GM12878 (cell line): Measurements from ENCODE around the gene UGT3A2. TPM values are rescaled to one million over a fixed set of nuclear protein-coding genes. Genes with fewer than 3 reads are reported as not detected.
"Not testable (repeated sequence)": the region's sequence is repeated elsewhere in the genome, so short reads cannot be mapped to it uniquely, and the experiment has no call there.

Source experiments
- ATAC-seq: fragments of 200-7000 bp; cut with Tn5 transposase; 3 replicates; pipeline ENCODE4 v1.9.1; 2020; ENCODE audit warnings: mild to moderate bottlenecking, moderate library complexity
- BruUV-seq: library from RNA; stranded (reverse); fragments of 400-500 nt; replicated peaks from 2 replicates; lab custom pipeline; 2021; lab: Mats Ljungman, UMichigan
- CTCF ChIA-PET: fragments of 300-600 bp; sonication (Branson Sonifier 250); formaldehyde crosslinking; extraction: SDS; loops from one replicate; lab custom pipeline; 2021; ENCODE audit warnings: inconsistent platforms; lab: Yijun Ruan, JAX
- POLR2A ChIA-PET: fragments of 350-600 bp; formaldehyde crosslinking; extraction: SDS; loops from one replicate; lab custom pipeline; 2021; ENCODE audit warnings: inconsistent platforms; lab: Charles Lee
- RAD21 ChIA-PET: fragments of 300-600 bp; sonication (Branson Sonifier 250); formaldehyde crosslinking; loops from one replicate; lab custom pipeline; 2023; ENCODE audit warnings: antibody characterized with exemption; ENCODE audit not compliant: unreplicated experiment; lab: Charles Lee
- SMC1A ChIA-PET: fragments of 300-600 bp; sonication (Branson Sonifier 250); formaldehyde crosslinking; loops from one replicate; lab custom pipeline; 2023; ENCODE audit not compliant: unreplicated experiment, uncharacterized antibody; lab: Charles Lee
- DNase-seq: peaks from one replicate; pipeline ENCODE4 v3.0.0-alpha.2; 2011; ENCODE audit warnings: low read depth, low spot score
- FAIRE-seq: peaks from 3 replicates; lab custom pipeline; 2011; peaks lifted over from hg19 to GRCh38; lab: Jason Lieb, UNC
- H2AFZ ChIP-seq: 2 replicates; pipeline ENCODE4 v1.6.0; 2011; ENCODE audit warnings: low read depth, low read length, control low read depth; ENCODE audit not compliant: control insufficient read depth
- H3K27ac ChIP-seq: 2 replicates; pipeline ENCODE4 v1.5.1; 2011; ENCODE audit warnings: control low read depth; ENCODE audit not compliant: control insufficient read depth, insufficient read depth
- H3K27me3 ChIP-seq, 2 experiments: replicated peaks in 1 of 2; 2 replicates each; pipeline versions ENCODE4 v1.6.0 to v1.6.1; 2011; ENCODE audit warnings: low read length in 1 of 2; ENCODE audit not compliant: control insufficient read depth in 2 of 2, insufficient read depth in 2 of 2
- H3K36me3 ChIP-seq, 2 experiments: 2 replicates each; pipeline ENCODE4 v1.5.1; 2011; ENCODE audit warnings: low read length in 1 of 2; ENCODE audit not compliant: control insufficient read depth in 2 of 2, insufficient read depth in 2 of 2
- H3K4me1 ChIP-seq: 2 replicates; pipeline ENCODE4 v1.6.1; 2011; ENCODE audit warnings: mild to moderate bottlenecking, low read length, moderate library complexity, mixed read lengths; ENCODE audit not compliant: control insufficient read depth, insufficient read depth
- H3K4me2 ChIP-seq: 2 replicates; pipeline ENCODE4 v1.6.0; 2011; ENCODE audit warnings: control low read depth; ENCODE audit not compliant: control insufficient read depth, insufficient read depth
- H3K4me3 ChIP-seq: fragments of 200-600 bp; sonication (generic); 2 replicates; pipeline ENCODE4 v1.5.1; 2016
- H3K79me2 ChIP-seq: 2 replicates; pipeline ENCODE4 v1.6.0; 2011; ENCODE audit warnings: low read length; ENCODE audit not compliant: control insufficient read depth, insufficient read depth
- H3K9ac ChIP-seq: 2 replicates; pipeline ENCODE4 v1.8.0; 2011; ENCODE audit warnings: low read length, control low read depth, mixed read lengths; ENCODE audit not compliant: control insufficient read depth, insufficient read depth
- H3K9me3 ChIP-seq: replicated peaks from 3 replicates; pipeline ENCODE4 v1.5.1; 2011; ENCODE audit warnings: mild to moderate bottlenecking, low read length; ENCODE audit not compliant: control insufficient read depth, insufficient read depth
- H4K20me1 ChIP-seq: 2 replicates; pipeline ENCODE4 v1.6.0; 2011; ENCODE audit not compliant: control insufficient read depth, insufficient read depth
- WGBS: methylation state at CpG from one replicate; pipeline ENCODE4 v1.1.6; 2016; ENCODE audit warnings: low lambda C conversion rate; ENCODE audit not compliant: insufficient replicate concordance, insufficient coverage; ENCODE audit errors: missing lambda C conversion rate; 5-methylcytosine and 5-hydroxymethylcytosine counted together
- in situ Hi-C: fragments of 300-500 bp; cut with MboI; formaldehyde crosslinking; loops from 9 replicates; pipeline ENCODE4 v1.14.3; 2018; ENCODE audit warnings: mixed read lengths
- intact Hi-C: fragments of 100-400 bp; cut with micrococcal nuclease; formaldehyde crosslinking; loops from one replicate; pipeline ENCODE4 v1.14.2; 2022; ENCODE audit not compliant: unreplicated experiment
- polyA plus RNA-seq, 11 experiments: library from polyadenylated mRNA; depleted of rRNA in 4 of 11; unstranded in 6 of 11; stranded (reverse) in 5 of 11; fragments of >200 nt; fragmentation: Nextera tagmentation in 4 of 11; fragmentation: Illumina TruSeq in 1 of 11; extraction: Ambion mirVana in 4 of 11; extraction: Trizol in 1 of 11; gene quantifications; 1 replicate in 1 of 11; 2 replicates in 10 of 11; pipeline versions ENCODE4 v1.2.1 to v1.2.3, GENCODE V29; 2011 to 2016; ENCODE audit warnings: inconsistent platforms in 2 of 11, missing spikeins in 2 of 11, low read depth in 1 of 11
- total RNA-seq, 4 experiments: library from RNA; depleted of rRNA in 3 of 4; stranded (reverse); fragments of >200 nt in 3 of 4; fragmentation: Illumina TruSeq in 1 of 4; extraction: Trizol in 1 of 4; gene quantifications; 2 replicates each; pipeline versions ENCODE4 v1.2.1 to v1.2.3, GENCODE V29; 2013 to 2021

Gene UGT3A2
- total and polyA plus RNA-seq, 10 of the 15 experiments (the other 5 are each of a cell fraction or from before 2014, with no cell fraction given) = 0.02 to 0.50 (median 0.09) TPM; not detected in 7

DNA sequence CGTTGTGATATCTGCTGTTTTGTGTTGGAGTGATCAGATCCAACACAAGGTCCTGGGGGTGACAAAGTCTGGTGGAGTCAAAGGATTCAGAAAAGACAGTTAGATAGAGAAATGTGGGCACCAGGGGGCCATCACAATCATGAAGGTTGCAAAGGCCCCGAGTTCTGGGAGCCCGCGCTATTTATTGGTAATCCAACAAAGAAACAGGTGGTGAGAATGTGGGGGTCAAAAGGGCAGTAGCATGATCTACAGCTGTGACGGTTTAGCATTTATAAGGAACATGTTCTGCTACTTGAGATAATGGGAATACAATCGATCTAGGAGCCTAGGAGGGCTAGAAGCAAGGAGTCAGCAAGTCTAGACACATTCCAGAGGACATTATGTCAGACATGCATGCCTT, 44.4 kb downstream of the UGT3A2 start:
- in situ Hi-C loops, H3K36me3 ChIP-seq, DNase-seq, H3K27ac ChIP-seq, H4K20me1 ChIP-seq, H3K4me1 ChIP-seq, H3K9ac ChIP-seq, RAD21 ChIA-PET, BruUV-seq, H3K27me3 ChIP-seq, H2AFZ ChIP-seq, SMC1A ChIA-PET, H3K4me2 ChIP-seq, ATAC-seq, CTCF ChIA-PET, POLR2A ChIA-PET, H3K4me3 ChIP-seq, FAIRE-seq, intact Hi-C loops, H3K9me3 ChIP-seq, H3K79me2 ChIP-seq: not testable (repeated sequence)
- WGBS = 47% methylated on average over 6 of the region's 6 CpGs

DNA sequence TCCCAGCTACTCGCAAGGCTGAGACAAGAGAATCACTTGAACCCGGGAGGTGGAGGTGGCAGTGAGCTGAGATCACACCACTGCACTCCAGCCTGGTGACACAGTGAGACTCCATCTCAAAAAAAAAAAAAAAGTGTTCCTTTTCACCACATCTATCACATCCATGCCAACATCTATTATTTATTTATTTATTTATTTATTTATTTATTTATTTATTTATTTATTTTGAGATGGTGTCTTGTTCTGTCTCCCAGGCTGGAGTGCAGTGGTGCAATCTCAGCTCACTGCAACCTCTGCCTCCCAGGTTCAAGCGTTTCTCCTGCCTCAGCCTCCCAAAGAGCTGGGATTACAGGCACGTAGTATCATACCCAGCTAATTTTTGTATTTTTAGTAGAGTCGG, 47.1 kb downstream of the UGT3A2 start:
- H3K27ac ChIP-seq, H3K4me2 ChIP-seq, H3K27me3 ChIP-seq, POLR2A ChIA-PET, H3K4me3 ChIP-seq, FAIRE-seq, H4K20me1 ChIP-seq, BruUV-seq, RAD21 ChIA-PET, DNase-seq, intact Hi-C loops, H3K9me3 ChIP-seq, H3K9ac ChIP-seq, in situ Hi-C loops, H3K4me1 ChIP-seq, CTCF ChIA-PET, SMC1A ChIA-PET, H3K79me2 ChIP-seq, ATAC-seq, H3K36me3 ChIP-seq, H2AFZ ChIP-seq: not testable (repeated sequence)
- 18% methylated on average over 5 of the region's 5 CpGs for WGBS
